Activated CD4-positive, alpha-beta memory T cell treated with anti-CD3 and anti-CD28 coated beads for 36 hours (primary cell): ENCODE results near the gene KRTAP12-2. TPM values are rescaled to one million over a fixed set of nuclear protein-coding genes. Genes with fewer than 3 reads are reported as not detected.

ENCODE experiments used
- CTCF ChIA-PET: fragments of 350-600 bp; sonication (Branson Sonifier 250); formaldehyde crosslinking; loops from one replicate; lab custom pipeline; 2021; ENCODE audit warnings: antibody characterized with exemption, inconsistent platforms; lab: Charles Lee
- POLR2A ChIA-PET: fragments of 350-600 bp; sonication (Branson Sonifier 250); formaldehyde crosslinking; loops from one replicate; lab custom pipeline; 2021; ENCODE audit warnings: antibody characterized with exemption; lab: Charles Lee
- DNase-seq: peaks from one replicate; pipeline ENCODE4 v3.0.0-alpha.2; 2020
- H3K27ac Mint-ChIP-seq: one replicate; pipeline ENCODE4 v1.8.0; 2021; ENCODE audit warnings: mixed read lengths
- H3K27me3 Mint-ChIP-seq: one replicate; pipeline ENCODE4 v1.8.0; 2021; ENCODE audit warnings: mixed read lengths
- H3K36me3 Mint-ChIP-seq: one replicate; pipeline ENCODE4 v1.8.0; 2021; ENCODE audit warnings: mixed read lengths
- H3K4me1 Mint-ChIP-seq: one replicate; pipeline ENCODE4 v1.8.0; 2021; ENCODE audit warnings: low read depth, mixed read lengths
- H3K4me3 Mint-ChIP-seq: one replicate; pipeline ENCODE4 v1.8.0; 2021; ENCODE audit warnings: mild to moderate bottlenecking, mixed read lengths
- H3K9me3 Mint-ChIP-seq: one replicate; pipeline ENCODE4 v1.8.0; 2021; ENCODE audit warnings: mixed read lengths
- intact Hi-C: fragments of 100-400 bp; cut with micrococcal nuclease; formaldehyde crosslinking; loops from one replicate; pipeline ENCODE4 v1.15.1; 2023
- total RNA-seq, 2 experiments: library from RNA; stranded (reverse); gene quantifications; one replicate each; pipeline ENCODE4 v1.2.3, GENCODE V29; 2021

KRTAP12-2 gene
- total RNA-seq, 2 experiments from 2014 or later, result not detected

DNA sequence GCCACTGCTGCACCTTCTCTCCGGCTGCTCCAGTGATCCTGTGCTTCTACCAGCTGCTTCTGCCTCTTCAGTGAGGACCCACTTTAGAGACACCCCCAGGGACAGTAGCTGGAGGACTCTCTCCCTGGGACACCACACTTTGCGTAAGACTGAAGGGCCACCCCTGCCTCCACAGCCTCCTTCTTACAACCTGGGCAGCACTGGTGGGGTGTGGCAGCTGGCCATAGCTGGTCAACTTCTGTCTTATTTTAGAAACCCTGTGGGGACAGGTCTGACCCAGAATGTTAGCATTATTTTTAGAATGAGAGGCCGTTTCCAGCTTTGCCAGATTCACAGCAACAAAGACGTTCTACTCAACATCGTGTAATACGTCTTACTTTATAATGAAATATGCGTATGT, 41.0 kb downstream of the KRTAP12-2 start:
- peaks cover 12% of the 10 kb centered on the region for H3K36me3 Mint-ChIP-seq
- intact Hi-C loops, result no loop called here
- no peak for DNase-seq
- H3K9me3 Mint-ChIP-seq, result peaks cover 31% of the 10 kb centered on the region
- H3K4me1 Mint-ChIP-seq, result peaks cover 18% of the 10 kb centered on the region
- no peaks in the 10 kb centered on the region for H3K27me3 Mint-ChIP-seq
- ChIA-PET POLR2A (no interaction called here), CTCF (no interaction called here)
- H3K27ac Mint-ChIP-seq, result no peak overlapping the region
- H3K4me3 Mint-ChIP-seq, result no peak overlapping the region

- no peak overlapping the region for H3K27ac Mint-ChIP-seq
- peaks cover 20% of the 10 kb centered on the region for H3K4me1 Mint-ChIP-seq
- H3K9me3 Mint-ChIP-seq, result peaks cover 38% of the 10 kb centered on the region
- H3K4me3 Mint-ChIP-seq, result no peak overlapping the region
- ChIA-PET CTCF (no interaction called here), POLR2A (no interaction called here)
- no peak for DNase-seq
- intact Hi-C loops, result no loop called here
- H3K27me3 Mint-ChIP-seq, result no peaks in the 10 kb centered on the region
- H3K36me3 Mint-ChIP-seq, result peaks cover 29% of the 10 kb centered on the region
Measured at GRCh38 chr21:44623575-44623974, 43.2 kb downstream of the KRTAP12-2 start.

DNA sequence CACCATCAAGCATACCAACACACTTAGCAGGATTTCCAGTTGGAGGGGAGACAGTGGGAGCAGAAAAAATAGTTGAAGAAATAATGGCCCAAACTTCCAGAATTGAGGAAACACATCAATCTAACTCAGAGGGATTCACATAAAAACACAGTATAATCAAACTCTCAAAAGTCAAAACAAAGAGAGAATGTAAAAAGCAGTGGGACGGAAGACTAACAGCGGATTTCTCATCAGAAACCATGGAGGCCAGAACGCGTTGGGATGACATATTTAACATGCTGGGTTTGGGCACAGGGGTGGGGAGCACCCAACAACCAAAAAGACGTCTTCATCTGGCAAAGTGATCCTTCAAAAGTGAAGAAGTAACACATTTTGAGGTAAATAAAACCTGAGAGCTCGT, 46.8 kb downstream of the KRTAP12-2 start:
- Mint-ChIP-seq H3K36me3 (peaks cover 29% of the 10 kb centered on the region), H3K9me3 (peaks cover 36% of the 10 kb centered on the region), H3K4me1 (peaks cover 38% of the 10 kb centered on the region), H3K27me3 (no peaks in the 10 kb centered on the region), H3K27ac (peak overlapping the region; percentile 92), H3K4me3 (no peak overlapping the region)
- intact Hi-C loops, result no loop called here
- POLR2A ChIA-PET, result no interaction called here
- CTCF ChIA-PET, result interaction anchor here (1.6 kb wide), 1 partner anchor 174 kb away, joined by 9 read pairs; no protein-coding TSS in a partner anchor
- DNase-seq, result no peak

- Mint-ChIP-seq H3K27me3 (no peaks in the 10 kb centered on the region), H3K4me3 (peak overlapping the region; percentile 30), H3K4me1 (peaks cover 38% of the 10 kb centered on the region), H3K36me3 (peaks cover 25% of the 10 kb centered on the region), H3K27ac (peak overlapping the region; percentile 92), H3K9me3 (peaks cover 26% of the 10 kb centered on the region)
- DNase-seq, result peak; percentile 70
- intact Hi-C loops, result no loop called here
- POLR2A ChIA-PET, result interaction anchor here (1.0 kb wide), 1 partner anchor 39 kb away, joined by 4 read pairs; the partner anchor contains the start of gene KRTAP12-3
- CTCF ChIA-PET, result interaction anchor here (1.0 to 1.6 kb wide), 2 partner anchors 37 to 175 kb away, joined by 3 to 9 read pairs; no protein-coding TSS in a partner anchor
Measured at GRCh38 chr21:44618909-44619308, 47.8 kb downstream of the KRTAP12-2 start.

GRCh38 chr21:44618504-44618903, 48.2 kb downstream of the KRTAP12-2 start:
- peak; percentile 29 for DNase-seq
- Mint-ChIP-seq H3K36me3 (peaks cover 22% of the 10 kb centered on the region), H3K27ac (peak overlapping the region; percentile 92), H3K4me1 (peaks cover 38% of the 10 kb centered on the region), H3K4me3 (peak overlapping the region; percentile 30), H3K27me3 (no peaks in the 10 kb centered on the region), H3K9me3 (peaks cover 22% of the 10 kb centered on the region)
- ChIA-PET CTCF (interaction anchor here (1.0 to 1.6 kb wide), 2 partner anchors 38 to 175 kb away, joined by 3 to 9 read pairs; no protein-coding TSS in a partner anchor), POLR2A (interaction anchor here (1.0 kb wide), 1 partner anchor 39 kb away, joined by 4 read pairs; the partner anchor contains the start of gene KRTAP12-3)
- intact Hi-C loops, result no loop called here

DNA sequence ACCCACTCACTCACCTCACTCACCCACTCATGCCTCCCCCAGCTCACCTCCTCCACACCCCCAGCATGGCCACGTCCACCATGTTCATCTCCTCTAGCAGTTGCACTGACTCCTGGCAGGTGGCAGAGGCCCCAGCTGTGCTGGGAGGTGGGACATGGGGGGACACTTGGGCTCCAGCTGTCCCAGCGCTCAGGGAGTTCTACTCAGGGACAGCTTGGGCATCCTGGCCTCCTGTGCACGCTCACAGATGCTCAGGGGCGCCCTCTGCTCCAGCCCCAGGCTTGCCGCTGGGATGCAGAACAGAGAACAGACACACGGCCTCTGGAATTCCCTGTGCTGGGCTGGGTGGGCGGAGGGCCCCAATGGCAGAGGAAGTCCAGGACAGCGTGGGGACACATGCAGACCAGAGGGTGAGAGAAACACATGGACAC, 49.6 kb downstream of the KRTAP12-2 start:
- intact Hi-C loops, result no loop called here
- Mint-ChIP-seq H3K27ac (peak overlapping the region; percentile 33), H3K4me3 (no peak overlapping the region), H3K27me3 (no peaks in the 10 kb centered on the region), H3K4me1 (peaks cover 38% of the 10 kb centered on the region), H3K9me3 (peaks cover 19% of the 10 kb centered on the region), H3K36me3 (peaks cover 20% of the 10 kb centered on the region)
- ChIA-PET POLR2A (no interaction called here), CTCF (interaction anchor here (0.7 to 1.0 kb wide), 2 partner anchors 106 to 126 kb away, joined by 3 read pairs; no protein-coding TSS in a partner anchor)
- DNase-seq, result no peak

DNA sequence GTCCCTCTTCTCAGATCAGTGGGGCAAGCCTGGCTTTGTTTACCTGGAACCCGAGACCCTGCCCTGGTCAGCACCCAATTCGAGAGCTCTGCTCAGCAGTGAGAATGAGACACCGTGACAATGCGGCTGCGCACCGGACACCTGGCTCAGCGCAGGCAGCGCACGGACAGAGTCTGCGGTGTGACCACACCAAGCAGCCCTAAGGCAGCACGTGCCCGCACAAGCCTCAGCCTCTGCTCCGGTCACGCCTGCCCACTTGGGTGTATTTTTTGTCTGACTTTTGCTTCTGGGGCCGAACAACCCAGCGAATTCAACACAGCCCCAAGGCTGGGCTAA, 50.2 kb downstream of the KRTAP12-2 start:
- Mint-ChIP-seq H3K4me1 (peaks cover 38% of the 10 kb centered on the region), H3K36me3 (peaks cover 20% of the 10 kb centered on the region), H3K27ac (no peak overlapping the region), H3K27me3 (no peaks in the 10 kb centered on the region), H3K9me3 (peaks cover 21% of the 10 kb centered on the region), H3K4me3 (no peak overlapping the region)
- intact Hi-C loops, result no loop called here
- ChIA-PET CTCF (interaction anchor here (1.0 kb wide), 1 partner anchor 106 kb away, joined by 3 read pairs; no protein-coding TSS in a partner anchor), POLR2A (no interaction called here)
- DNase-seq, result no peak

Other genes starting within 250 kb of the KRTAP12-2 start
- 1 to 10 TPM; 2.6 to 2.8 TPM for gene LRRC3, start 211.4 kb downstream of the KRTAP12-2 start, total RNA-seq
- not detected for gene KRTAP10-1, start 126.7 kb downstream of the KRTAP12-2 start, total RNA-seq
- not detected for gene KRTAP10-2, start 115.4 kb downstream of the KRTAP12-2 start, total RNA-seq
- not detected for gene KRTAP10-3, start 108.1 kb downstream of the KRTAP12-2 start, total RNA-seq
- gene KRTAP10-4, start 93.2 kb downstream of the KRTAP12-2 start, total RNA-seq, result not detected
- not detected for gene KRTAP10-5, start 86.3 kb downstream of the KRTAP12-2 start, total RNA-seq
- not detected for gene KRTAP10-6, start 74.4 kb downstream of the KRTAP12-2 start, total RNA-seq
- not detected for gene KRTAP10-7, start 66.3 kb downstream of the KRTAP12-2 start, total RNA-seq
- gene KRTAP10-8, start 54.8 kb downstream of the KRTAP12-2 start, total RNA-seq, result not detected
- not detected for gene KRTAP10-9, start 39.8 kb downstream of the KRTAP12-2 start, total RNA-seq
- not detected for gene KRTAP10-10, start 29.6 kb downstream of the KRTAP12-2 start, total RNA-seq
- not detected for gene KRTAP10-11, start 20.5 kb downstream of the KRTAP12-2 start, total RNA-seq
- not detected for gene KRTAP12-4, start 12.3 kb downstream of the KRTAP12-2 start, total RNA-seq
- not detected for gene KRTAP12-3, start 9.0 kb downstream of the KRTAP12-2 start, total RNA-seq
- gene KRTAP12-1, start 15.2 kb upstream of the KRTAP12-2 start, total RNA-seq, result not detected
- gene KRTAP10-12, start 30.2 kb upstream of the KRTAP12-2 start, total RNA-seq, result not detected
- gene TSPEAR, start 44.6 kb upstream of the KRTAP12-2 start, total RNA-seq, result not detected
- 10 to 100 TPM; 87.6 to 96.0 TPM for gene UBE2G2, start 134.9 kb upstream of the KRTAP12-2 start, total RNA-seq
- gene SUMO3, start 151.1 kb upstream of the KRTAP12-2 start, total RNA-seq, result 10 to 100 TPM; 77.2 to 77.6 TPM
- 10 to 100 TPM; 43.0 to 44.4 TPM for gene PTTG1IP, start 206.8 kb upstream of the KRTAP12-2 start, total RNA-seq